ENCODE data around the gene DEFB108B. TPM values are rescaled to one million over a fixed set of nuclear protein-coding genes. Genes with fewer than 3 reads are reported as not detected.
"Not testable (repeated sequence)": the region's sequence is repeated elsewhere in the genome, so short reads cannot be mapped to it uniquely, and the experiment has no call there.

The DEFB108B gene
- polyA plus RNA-seq, 1 donor from 2014 or later, result not detected

- H3K9ac ChIP-seq (ENCODE audit: low read length), result no peak overlapping the region
- no peaks in the 10 kb centered on the region for H3F3A ChIP-seq (ENCODE audit: insufficient read depth, low read length, poor library complexity, severe bottlenecking)
- no peaks in the 10 kb centered on the region for H3K36me3 ChIP-seq (ENCODE audit: insufficient read depth, low read length)
- no peak overlapping the region for H3K4me2 ChIP-seq (ENCODE audit: low read length)
- TF ChIP-seq REST (IDR thresholded peaks at IDR 0.05; ENCODE audit: borderline replicate concordance) (no peak), MXI1 (conservative IDR thresholded peaks at IDR 0.05; ENCODE audit: poor library complexity, severe bottlenecking) (no peak), SMC3 (conservative IDR thresholded peaks at IDR 0.05; ENCODE audit: poor library complexity) (no peak), RAD21 (conservative IDR thresholded peaks at IDR 0.05) (no peak), CTCF (IDR thresholded peaks at IDR 0.05; ENCODE audit: poor library complexity, severe bottlenecking) (no peak), EZH2 (IDR thresholded peaks at IDR 0.05; ENCODE audit: borderline replicate concordance, insufficient read depth, low read length, poor library complexity, severe bottlenecking) (no peak), EP300 (conservative IDR thresholded peaks at IDR 0.05; ENCODE audit: poor library complexity, severe bottlenecking) (no peak), TAF1 (IDR thresholded peaks at IDR 0.05; ENCODE audit: low read depth) (no peak), POLR2AphosphoS5 (IDR thresholded peaks at IDR 0.05) (no peak)
- H4K20me1 ChIP-seq (ENCODE audit: insufficient read depth), result no peaks in the 10 kb centered on the region
- no peak overlapping the region for H3K27ac ChIP-seq (ENCODE audit: low read length)
- no peak overlapping the region for H2AFZ ChIP-seq (ENCODE audit: low read depth, low read length)
- no peaks in the 10 kb centered on the region for H3K79me2 ChIP-seq (replicated peaks; ENCODE audit: insufficient read depth, low read length)
- no peaks in the 10 kb centered on the region for H3K9me2 ChIP-seq (ENCODE audit: insufficient read depth, low read length)
- no peak overlapping the region for H3K4me3 ChIP-seq (ENCODE audit: low read length)
- H3K27me3 ChIP-seq (ENCODE audit: insufficient read depth, low read depth, low read length), result no peaks in the 10 kb centered on the region
- H3K9me3 ChIP-seq (ENCODE audit: low read length), result no peaks in the 10 kb centered on the region
These were observed 10.9 kb downstream of the DEFB108B start for GRCh38 chr11:71843858-71844257.

- not testable (repeated sequence) for H3F3A ChIP-seq (ENCODE audit: insufficient read depth, low read length, poor library complexity, severe bottlenecking); H3K36me3 ChIP-seq (ENCODE audit: insufficient read depth, low read length); H3K9me2 ChIP-seq (ENCODE audit: insufficient read depth, low read length); H3K4me2 ChIP-seq (ENCODE audit: low read length); H3K27ac ChIP-seq (ENCODE audit: low read length); H3K27me3 ChIP-seq (ENCODE audit: insufficient read depth, low read depth, low read length); H3K9me3 ChIP-seq (ENCODE audit: low read length); H2AFZ ChIP-seq (ENCODE audit: low read depth, low read length); H3K9ac ChIP-seq (ENCODE audit: low read length); H3K79me2 ChIP-seq (replicated peaks; ENCODE audit: insufficient read depth, low read length); H4K20me1 ChIP-seq (ENCODE audit: insufficient read depth); H3K4me3 ChIP-seq (ENCODE audit: low read length)
These were observed 20.9 kb downstream of the DEFB108B start for GRCh38 chr11:71853895-71854294.

GRCh38 chr11:71855880-71856279, 22.9 kb downstream of the DEFB108B start:
- H3K27ac ChIP-seq (ENCODE audit: low read length); H3K9me2 ChIP-seq (ENCODE audit: insufficient read depth, low read length); H3K9ac ChIP-seq (ENCODE audit: low read length); H3K4me2 ChIP-seq (ENCODE audit: low read length); H4K20me1 ChIP-seq (ENCODE audit: insufficient read depth); H3K4me3 ChIP-seq (ENCODE audit: low read length); H3K9me3 ChIP-seq (ENCODE audit: low read length); H3K27me3 ChIP-seq (ENCODE audit: insufficient read depth, low read depth, low read length); H2AFZ ChIP-seq (ENCODE audit: low read depth, low read length); H3K79me2 ChIP-seq (replicated peaks; ENCODE audit: insufficient read depth, low read length); H3K36me3 ChIP-seq (ENCODE audit: insufficient read depth, low read length); H3F3A ChIP-seq (ENCODE audit: insufficient read depth, low read length, poor library complexity, severe bottlenecking): not testable (repeated sequence)

- not testable (repeated sequence) for H3F3A ChIP-seq (ENCODE audit: insufficient read depth, low read length, poor library complexity, severe bottlenecking); H3K27ac ChIP-seq (ENCODE audit: low read length); H3K9me3 ChIP-seq (ENCODE audit: low read length); H4K20me1 ChIP-seq (ENCODE audit: insufficient read depth); H2AFZ ChIP-seq (ENCODE audit: low read depth, low read length); H3K27me3 ChIP-seq (ENCODE audit: insufficient read depth, low read depth, low read length); H3K36me3 ChIP-seq (ENCODE audit: insufficient read depth, low read length); H3K9me2 ChIP-seq (ENCODE audit: insufficient read depth, low read length); H3K79me2 ChIP-seq (replicated peaks; ENCODE audit: insufficient read depth, low read length); H3K4me3 ChIP-seq (ENCODE audit: low read length); H3K9ac ChIP-seq (ENCODE audit: low read length); H3K4me2 ChIP-seq (ENCODE audit: low read length)
These were observed 27.8 kb downstream of the DEFB108B start for GRCh38 chr11:71860835-71861234.

Measured in neural cell (in vitro differentiated cells).